Upper lobe of right lung (tissue), 1 donor: Measurements from ENCODE around the gene NUP210. TPM values are rescaled to one million over a fixed set of nuclear protein-coding genes. Genes with fewer than 3 reads are reported as not detected.

ENCODE experiments used
- ATAC-seq: fragments of 200-7000 bp; cut with Tn5 transposase; one replicate; pipeline ENCODE4 v1.9.1; 2020; ENCODE audit warnings: mild to moderate bottlenecking, moderate library complexity
- DNase-seq: peaks from one replicate; pipeline ENCODE4 v3.0.0-alpha.2; 2020
- H3K27ac ChIP-seq: fragments of 200-600 bp; one replicate; pipeline ENCODE4 v1.8.0; 2022
- H3K27me3 ChIP-seq: fragments of 200-600 bp; one replicate; pipeline ENCODE4 v1.8.0; 2022; ENCODE audit warnings: mild to moderate bottlenecking
- H3K36me3 ChIP-seq: fragments of 200-600 bp; one replicate; pipeline ENCODE4 v1.8.0; 2022
- H3K4me1 ChIP-seq: fragments of 200-600 bp; one replicate; pipeline ENCODE4 v1.8.0; 2022
- H3K4me3 ChIP-seq: fragments of 200-600 bp; one replicate; pipeline ENCODE4 v1.8.0; 2022; ENCODE audit warnings: mild to moderate bottlenecking
- H3K9me3 ChIP-seq: fragments of 200-600 bp; one replicate; pipeline ENCODE4 v1.8.0; 2022
- intact Hi-C: fragments of 100-400 bp; cut with DNase I; formaldehyde crosslinking; loops from one replicate; pipeline ENCODE4 v1.11.0; 2022
- total RNA-seq: library from RNA; stranded (reverse); fragmentation: NEBNext Ultra II Directional; extraction: Animal tissue kit (Norgen Biotek cat#: 25700); gene quantifications from one replicate; pipeline ENCODE4 v1.2.1, GENCODE V29; 2021
- TF ChIP-seq, protein P1 (sequence below): fragments of 200-600 bp; IDR thresholded peaks from one replicate; pipeline ENCODE4 v1.8.0; 2022; ENCODE audit warnings: antibody characterized with exemption
- donor health status: DM: no; HTN: yes; CAD: no; lungs with severe emphysema.

NUP210 gene
- total RNA-seq, 1 donor from 2014 or later: 19.8 TPM

GRCh38 chr3:13335059-13335458, 85.1 kb downstream of the NUP210 start:
- no peaks in the 10 kb centered on the region for H3K4me1 ChIP-seq
- no peak overlapping the region for H3K4me3 ChIP-seq
- H3K27me3 ChIP-seq: no peaks in the 10 kb centered on the region
- no peaks in the 10 kb centered on the region for H3K9me3 ChIP-seq
- no peak overlapping the region for H3K27ac ChIP-seq
- ATAC-seq: no peak
- intact Hi-C loops: no loop called here
- peaks cover 26% of the 10 kb centered on the region for H3K36me3 ChIP-seq
- TF ChIP-seq, protein P1, sequence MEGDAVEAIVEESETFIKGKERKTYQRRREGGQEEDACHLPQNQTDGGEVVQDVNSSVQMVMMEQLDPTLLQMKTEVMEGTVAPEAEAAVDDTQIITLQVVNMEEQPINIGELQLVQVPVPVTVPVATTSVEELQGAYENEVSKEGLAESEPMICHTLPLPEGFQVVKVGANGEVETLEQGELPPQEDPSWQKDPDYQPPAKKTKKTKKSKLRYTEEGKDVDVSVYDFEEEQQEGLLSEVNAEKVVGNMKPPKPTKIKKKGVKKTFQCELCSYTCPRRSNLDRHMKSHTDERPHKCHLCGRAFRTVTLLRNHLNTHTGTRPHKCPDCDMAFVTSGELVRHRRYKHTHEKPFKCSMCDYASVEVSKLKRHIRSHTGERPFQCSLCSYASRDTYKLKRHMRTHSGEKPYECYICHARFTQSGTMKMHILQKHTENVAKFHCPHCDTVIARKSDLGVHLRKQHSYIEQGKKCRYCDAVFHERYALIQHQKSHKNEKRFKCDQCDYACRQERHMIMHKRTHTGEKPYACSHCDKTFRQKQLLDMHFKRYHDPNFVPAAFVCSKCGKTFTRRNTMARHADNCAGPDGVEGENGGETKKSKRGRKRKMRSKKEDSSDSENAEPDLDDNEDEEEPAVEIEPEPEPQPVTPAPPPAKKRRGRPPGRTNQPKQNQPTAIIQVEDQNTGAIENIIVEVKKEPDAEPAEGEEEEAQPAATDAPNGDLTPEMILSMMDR: no peak
- no peak for DNase-seq

DNA sequence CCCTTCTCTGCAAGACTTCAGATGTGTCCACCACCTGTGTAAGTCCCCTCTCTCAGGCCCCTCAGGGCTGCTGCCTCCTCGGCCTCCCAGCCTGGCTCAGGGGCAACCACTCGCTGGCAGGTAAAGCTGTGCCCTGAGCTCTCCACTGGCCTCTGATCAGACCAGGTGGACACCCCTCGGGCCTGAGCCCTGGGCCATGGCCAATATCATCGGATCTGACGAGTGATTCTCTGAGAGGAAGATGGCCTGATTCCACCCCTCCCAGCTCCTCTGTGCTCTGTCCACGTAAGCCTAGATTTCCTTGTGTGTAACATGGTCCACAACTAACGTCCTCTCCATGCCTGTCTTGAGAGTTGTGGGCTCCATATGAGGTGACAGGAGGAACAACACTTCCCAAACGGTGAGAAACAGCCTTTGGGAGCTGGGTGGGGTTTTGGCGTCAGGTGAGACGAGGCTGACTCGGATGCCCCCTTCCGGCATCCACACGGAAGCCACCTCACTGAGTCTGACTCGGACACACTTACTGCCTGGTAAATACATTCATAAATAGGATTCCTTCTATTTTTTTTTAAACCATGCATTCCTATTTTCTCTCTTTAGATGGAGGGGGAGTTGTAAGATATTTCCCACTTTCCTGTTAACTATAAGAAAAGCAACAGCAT, 86.8 kb downstream of the NUP210 start:
- intact Hi-C loops: no loop called here
- H3K4me3 ChIP-seq: no peak overlapping the region
- H3K27me3 ChIP-seq: no peaks in the 10 kb centered on the region
- DNase-seq: no peak
- H3K9me3 ChIP-seq: no peaks in the 10 kb centered on the region
- ATAC-seq: no peak
- no peak overlapping the region for H3K27ac ChIP-seq
- peaks cover 22% of the 10 kb centered on the region for H3K36me3 ChIP-seq
- TF ChIP-seq, protein P1: no peak
- H3K4me1 ChIP-seq: no peaks in the 10 kb centered on the region

DNA sequence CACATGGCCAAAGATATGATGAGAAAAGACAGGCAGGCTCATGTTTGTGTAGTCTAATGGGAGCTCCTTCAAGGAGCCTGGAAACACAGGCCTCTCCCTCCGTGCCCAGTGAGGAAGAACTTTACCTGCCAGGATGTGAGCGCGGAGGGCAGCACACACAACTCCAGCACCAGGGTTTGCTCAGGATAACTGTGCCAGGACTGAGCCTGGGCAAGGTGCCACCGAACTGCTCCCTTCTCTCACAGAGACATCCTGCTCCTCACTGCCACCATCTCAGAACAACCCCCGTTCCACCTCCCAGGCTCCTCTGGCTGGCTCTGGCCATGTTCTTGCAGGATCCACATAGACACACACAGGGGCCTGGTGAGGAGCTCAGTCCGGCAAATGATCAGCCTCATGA, 87.4 kb downstream of the NUP210 start:
- H3K9me3 ChIP-seq: no peaks in the 10 kb centered on the region
- no peaks in the 10 kb centered on the region for H3K27me3 ChIP-seq
- no peak overlapping the region for H3K27ac ChIP-seq
- TF ChIP-seq, protein P1: no peak
- H3K36me3 ChIP-seq: peaks cover 28% of the 10 kb centered on the region
- DNase-seq (no peak), ATAC-seq (no peak)
- intact Hi-C loops: no loop called here
- H3K4me3 ChIP-seq: no peak overlapping the region
- H3K4me1 ChIP-seq: no peaks in the 10 kb centered on the region

- no peaks in the 10 kb centered on the region for H3K4me1 ChIP-seq
- H3K27me3 ChIP-seq: no peaks in the 10 kb centered on the region
- TF ChIP-seq, protein P1: no peak
- H3K9me3 ChIP-seq: no peaks in the 10 kb centered on the region
- no peak for DNase-seq
- intact Hi-C loops: no loop called here
- no peak for ATAC-seq
- peaks cover 30% of the 10 kb centered on the region for H3K36me3 ChIP-seq
- H3K27ac ChIP-seq: no peak overlapping the region
- H3K4me3 ChIP-seq: no peak overlapping the region
Observed at GRCh38 chr3:13332158-13332557, 88.0 kb downstream of the NUP210 start.

DNA sequence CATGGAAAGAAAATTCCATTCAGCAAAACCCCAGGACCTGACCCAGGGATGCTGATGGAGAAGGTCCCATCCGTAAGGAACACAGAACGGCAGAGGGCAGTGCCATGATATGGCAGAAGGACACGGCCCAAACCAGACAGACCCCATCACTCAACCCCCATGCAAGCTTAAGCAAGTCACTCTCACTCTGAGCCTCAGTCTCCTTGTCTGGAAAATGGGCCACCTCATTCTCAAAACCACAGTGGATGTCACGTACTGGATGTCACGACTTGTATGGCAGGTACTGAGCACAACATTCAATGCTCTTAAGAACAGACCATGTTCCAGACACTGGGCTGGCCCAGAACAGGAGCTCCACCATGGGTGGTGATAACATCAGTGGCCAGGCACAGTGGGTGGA, 90.4 kb downstream of the NUP210 start:
- Histone ChIP-seq H3K27ac (no peak overlapping the region), H3K4me1 (no peaks in the 10 kb centered on the region), H3K36me3 (peaks cover 22% of the 10 kb centered on the region), H3K4me3 (no peak overlapping the region), H3K9me3 (no peaks in the 10 kb centered on the region), H3K27me3 (no peaks in the 10 kb centered on the region)
- intact Hi-C loops: no loop called here
- DNase-seq: no peak
- TF ChIP-seq, protein P1: no peak
- no peak for ATAC-seq

DNA sequence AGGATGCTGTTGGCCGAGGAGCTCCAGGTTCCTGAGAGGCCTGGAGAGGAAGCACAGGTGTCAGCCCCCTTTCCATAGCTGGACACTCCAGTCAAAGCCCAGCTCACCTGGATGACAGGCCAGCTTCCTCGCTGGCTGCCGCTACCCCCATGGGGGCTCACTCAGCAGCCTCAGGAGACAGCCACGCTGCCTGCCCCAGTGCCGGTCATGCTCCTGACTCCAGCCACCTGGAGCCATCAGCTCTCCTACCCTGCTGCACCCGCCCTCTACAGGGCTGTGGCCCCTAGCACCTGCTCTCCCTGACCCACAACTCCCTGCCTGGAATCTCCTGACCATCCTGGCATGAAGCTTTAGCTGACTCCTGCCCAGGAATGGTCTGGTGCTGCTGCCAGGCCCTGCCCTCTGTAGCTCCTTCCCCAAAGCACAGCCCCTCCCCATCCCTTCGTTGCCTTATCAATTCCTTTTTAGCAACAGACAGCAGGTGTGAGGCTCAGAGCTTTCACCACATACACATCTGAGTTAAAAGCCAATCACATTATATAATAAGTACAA, 94.2 kb downstream of the NUP210 start:
- TF ChIP-seq, protein P1: no peak
- H3K9me3 ChIP-seq: no peaks in the 10 kb centered on the region
- H3K4me3 ChIP-seq: no peak overlapping the region
- no peak for ATAC-seq
- intact Hi-C loops: no loop called here
- no peak overlapping the region for H3K27ac ChIP-seq
- no peaks in the 10 kb centered on the region for H3K4me1 ChIP-seq
- no peaks in the 10 kb centered on the region for H3K27me3 ChIP-seq
- DNase-seq: no peak
- H3K36me3 ChIP-seq: peaks cover 22% of the 10 kb centered on the region
